ENCODE results near the gene TTC17. TPM values are rescaled to one million over a fixed set of nuclear protein-coding genes. Genes with fewer than 3 reads are reported as not detected.

The TTC17 gene
- polyA plus RNA-seq, 1 donor (not counting 4 experiments of a cell fraction or from before 2014, with no cell fraction given) = 53.4 TPM

GRCh38 chr11:43532041-43532440, 173.3 kb downstream of the TTC17 start:
- Histone ChIP-seq H2AFZ (ENCODE audit: control insufficient read depth, low read length) (no peak overlapping the region), H3K9me1 (ENCODE audit: control insufficient read depth, extremely low read depth, insufficient read depth, low read length) (no peaks in the 10 kb centered on the region), H3K4me1 (ENCODE audit: control insufficient read depth, extremely low read depth, insufficient read depth, low read length) (no peaks in the 10 kb centered on the region), H3K27ac (ENCODE audit: control insufficient read depth, insufficient read depth, low read length) (no peak overlapping the region), H3K9ac (ENCODE audit: control insufficient read depth, extremely low read depth, insufficient read depth, low read length) (no peak overlapping the region), H4K20me1 (ENCODE audit: control insufficient read depth, extremely low read depth, insufficient read depth, low read length) (no peaks in the 10 kb centered on the region), H3K79me2 (ENCODE audit: control insufficient read depth, insufficient read depth, low read length) (no peaks in the 10 kb centered on the region), H3K4me3 (ENCODE audit: control insufficient read depth in 2 of 3, extremely low read depth in 1 of 3, insufficient read depth in 2 of 3, low read depth in 1 of 3, low read length in 3 of 3) (no peak overlapping the region), H3K4me2 (ENCODE audit: control insufficient read depth, extremely low read depth, insufficient read depth, low read depth, low read length) (no peak overlapping the region), H3K36me3 (ENCODE audit: control insufficient read depth in 2 of 2, extremely low read depth in 1 of 2, insufficient read depth in 2 of 2, low read length in 2 of 2) (no peaks in the 10 kb centered on the region), H3K9me3 (ENCODE audit: control insufficient read depth, low read depth, low read length) (no peaks in the 10 kb centered on the region), H3K27me3 (ENCODE audit: control insufficient read depth, extremely low read depth, insufficient read depth, low read length) (peaks cover 3% of the 10 kb centered on the region)
- dilution Hi-C loops (cut with MboI; ENCODE audit: extremely low pct_ligation_motif_present, low sequenced_read_pairs) = no loop called here
- FAIRE-seq (no peak), DNase-seq (ENCODE audit: low read depth, low spot score) (no peak)
- no peak for TF ChIP-seq EZH2 (IDR thresholded peaks at IDR 0.05; ENCODE audit: low read length)
- TF ChIP-seq CTCF (optimal IDR thresholded peaks at IDR 0.05 in 1 of 3, IDR thresholded peaks at IDR 0.05 in 1 of 3, conservative IDR thresholded peaks at IDR 0.05 in 1 of 3; ENCODE audit: extremely low read depth in 1 of 3, insufficient read depth in 2 of 3, low read length in 3 of 3) = no peak

- H3K4me1 ChIP-seq (ENCODE audit: control insufficient read depth, extremely low read depth, insufficient read depth, low read length) = peaks cover 3% of the 10 kb centered on the region
- TF ChIP-seq EZH2 (IDR thresholded peaks at IDR 0.05; ENCODE audit: low read length) = no peak
- no peak for TF ChIP-seq CTCF (optimal IDR thresholded peaks at IDR 0.05 in 1 of 3, IDR thresholded peaks at IDR 0.05 in 1 of 3, conservative IDR thresholded peaks at IDR 0.05 in 1 of 3; ENCODE audit: extremely low read depth in 1 of 3, insufficient read depth in 2 of 3, low read length in 3 of 3)
- no peaks in the 10 kb centered on the region for H3K36me3 ChIP-seq (ENCODE audit: control insufficient read depth in 2 of 2, extremely low read depth in 1 of 2, insufficient read depth in 2 of 2, low read length in 2 of 2)
- H3K4me3 ChIP-seq (ENCODE audit: control insufficient read depth in 2 of 3, extremely low read depth in 1 of 3, insufficient read depth in 2 of 3, low read depth in 1 of 3, low read length in 3 of 3) = no peak overlapping the region
- no peak overlapping the region for H3K27ac ChIP-seq (ENCODE audit: control insufficient read depth, insufficient read depth, low read length)
- H3K9ac ChIP-seq (ENCODE audit: control insufficient read depth, extremely low read depth, insufficient read depth, low read length) = no peak overlapping the region
- FAIRE-seq (no peak), DNase-seq (ENCODE audit: low read depth, low spot score) (no peak)
- H2AFZ ChIP-seq (ENCODE audit: control insufficient read depth, low read length) = no peak overlapping the region
- dilution Hi-C loops (cut with MboI; ENCODE audit: extremely low pct_ligation_motif_present, low sequenced_read_pairs) = no loop called here
- no peaks in the 10 kb centered on the region for H3K9me3 ChIP-seq (ENCODE audit: control insufficient read depth, low read depth, low read length)
- no peaks in the 10 kb centered on the region for H4K20me1 ChIP-seq (ENCODE audit: control insufficient read depth, extremely low read depth, insufficient read depth, low read length)
- H3K27me3 ChIP-seq (ENCODE audit: control insufficient read depth, extremely low read depth, insufficient read depth, low read length) = peaks cover 23% of the 10 kb centered on the region
- H3K79me2 ChIP-seq (ENCODE audit: control insufficient read depth, insufficient read depth, low read length) = no peaks in the 10 kb centered on the region
- no peaks in the 10 kb centered on the region for H3K9me1 ChIP-seq (ENCODE audit: control insufficient read depth, extremely low read depth, insufficient read depth, low read length)
- H3K4me2 ChIP-seq (ENCODE audit: control insufficient read depth, extremely low read depth, insufficient read depth, low read depth, low read length) = no peak overlapping the region
Measured at GRCh38 chr11:43537833-43538615, 179.3 kb downstream of the TTC17 start.
